ENCODE measurements around the gene MS4A7.

Gene MS4A7

DNA sequence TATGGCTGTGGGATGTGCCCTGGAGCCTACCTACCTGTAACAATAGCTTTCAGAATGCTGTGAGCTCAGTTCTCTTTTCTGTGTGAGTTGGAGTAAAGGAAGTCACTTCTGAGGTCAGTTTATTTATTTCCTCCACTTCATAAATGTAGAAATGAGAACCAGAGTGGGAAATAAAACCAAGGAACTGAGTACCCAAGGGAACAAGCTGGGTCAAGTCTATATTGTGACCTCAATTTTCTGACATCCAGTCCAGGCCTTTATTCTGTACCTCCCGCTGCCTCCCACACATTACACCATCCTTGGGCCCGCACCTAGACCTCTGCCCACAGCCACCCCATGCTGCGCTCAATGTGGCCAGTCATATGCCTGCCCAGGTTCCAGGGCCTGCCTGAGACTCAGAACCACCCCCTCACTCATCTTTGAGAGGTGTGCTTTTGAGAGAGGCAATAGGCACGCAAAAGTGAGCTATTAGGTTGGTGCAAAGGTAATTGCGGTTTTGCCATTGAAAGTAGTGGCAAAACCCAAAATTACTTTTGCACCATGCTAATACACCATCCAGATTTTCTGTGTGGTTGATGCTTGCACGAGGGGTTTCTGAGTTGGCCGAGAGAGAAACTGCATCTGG lies 41.5 kb upstream of the MS4A7 start:
- H3K79me2 ChIP-seq (ENCODE audit: insufficient read depth, low read length) = no peaks in the 10 kb centered on the region
- H3K9me3 ChIP-seq (ENCODE audit: low read length) = no peaks in the 10 kb centered on the region
- no peaks in the 10 kb centered on the region for H3K9me2 ChIP-seq (ENCODE audit: low read depth, low read length)
- no peaks in the 10 kb centered on the region for H4K20me1 ChIP-seq (ENCODE audit: insufficient read depth, low read length)
- H2AFZ ChIP-seq (ENCODE audit: low read length) = no peak overlapping the region
- no peak overlapping the region for H3K4me3 ChIP-seq (ENCODE audit: low read depth, low read length, poor library complexity, severe bottlenecking)
- H3K9ac ChIP-seq (ENCODE audit: low read length) = no peak overlapping the region
- H3K36me3 ChIP-seq (ENCODE audit: insufficient read depth, low read length) = no peaks in the 10 kb centered on the region
- no peaks in the 10 kb centered on the region for H3K27me3 ChIP-seq (ENCODE audit: insufficient read depth, low read length)
- no peaks in the 10 kb centered on the region for H3K4me1 ChIP-seq (ENCODE audit: insufficient read depth, low read length, severe bottlenecking)
- H3K4me2 ChIP-seq (ENCODE audit: low read length) = no peak overlapping the region
- H3K27ac ChIP-seq (ENCODE audit: low read depth, low read length, poor library complexity, severe bottlenecking) = no peak overlapping the region
- H3F3A ChIP-seq (ENCODE audit: insufficient read depth, low read length) = no peaks in the 10 kb centered on the region
- TF ChIP-seq EZH2 (IDR thresholded peaks at IDR 0.05; ENCODE audit: borderline replicate concordance, low read length) (no peak), CTCF (IDR thresholded peaks at IDR 0.05; ENCODE audit: low read length) (no peak)

DNA sequence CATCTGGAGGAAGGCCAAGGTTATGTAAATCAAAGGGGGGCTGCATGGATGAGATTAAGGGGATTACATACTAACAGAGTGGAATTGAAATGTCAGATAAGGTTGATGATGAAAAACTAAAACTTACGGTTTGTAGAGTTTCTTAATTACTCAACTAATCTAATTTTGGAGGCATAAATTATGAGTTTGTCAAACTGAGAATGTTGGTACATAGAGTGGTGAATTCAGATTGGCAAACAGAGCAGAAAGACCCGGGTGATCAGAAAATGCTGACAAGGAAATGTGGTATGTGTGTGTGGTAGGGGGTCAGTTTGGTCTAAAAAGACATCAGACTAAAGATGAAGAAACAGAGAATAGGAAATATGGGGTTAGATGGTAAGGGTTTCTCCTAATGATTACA lies 40.3 kb upstream of the MS4A7 start:
- Histone ChIP-seq H3K27me3 (ENCODE audit: insufficient read depth, low read length) (no peaks in the 10 kb centered on the region), H3K36me3 (ENCODE audit: insufficient read depth, low read length) (no peaks in the 10 kb centered on the region), H3K4me2 (ENCODE audit: low read length) (no peak overlapping the region), H3K9me2 (ENCODE audit: low read depth, low read length) (no peaks in the 10 kb centered on the region), H3K4me3 (ENCODE audit: low read depth, low read length, poor library complexity, severe bottlenecking) (no peak overlapping the region), H2AFZ (ENCODE audit: low read length) (no peak overlapping the region), H3K4me1 (ENCODE audit: insufficient read depth, low read length, severe bottlenecking) (no peaks in the 10 kb centered on the region), H3K27ac (ENCODE audit: low read depth, low read length, poor library complexity, severe bottlenecking) (no peak overlapping the region), H4K20me1 (ENCODE audit: insufficient read depth, low read length) (no peaks in the 10 kb centered on the region), H3K9me3 (ENCODE audit: low read length) (no peaks in the 10 kb centered on the region), H3K9ac (ENCODE audit: low read length) (no peak overlapping the region), H3K79me2 (ENCODE audit: insufficient read depth, low read length) (no peaks in the 10 kb centered on the region), H3F3A (ENCODE audit: insufficient read depth, low read length) (no peaks in the 10 kb centered on the region)
- TF ChIP-seq EZH2 (IDR thresholded peaks at IDR 0.05; ENCODE audit: borderline replicate concordance, low read length) = no peak
- no peak for TF ChIP-seq CTCF (IDR thresholded peaks at IDR 0.05; ENCODE audit: low read length)

DNA sequence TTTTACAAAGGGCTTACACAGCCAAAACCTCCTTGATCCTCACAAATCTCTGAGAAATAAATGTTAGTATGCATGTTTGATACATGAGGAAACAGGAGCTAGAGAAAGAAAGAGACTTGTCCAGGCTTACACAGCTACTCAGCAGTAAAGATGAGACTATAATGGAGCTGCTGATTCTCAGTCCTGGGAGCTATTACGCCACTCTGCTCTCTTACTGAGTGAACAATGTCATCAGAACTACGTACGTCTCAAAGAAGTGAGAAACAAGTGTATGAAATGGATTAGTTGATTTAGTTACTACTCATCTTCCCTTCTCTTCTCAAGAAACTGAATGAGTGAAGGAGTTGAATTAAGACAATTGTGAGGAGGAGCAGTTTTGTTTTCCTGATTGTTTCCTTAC lies 39.0 kb upstream of the MS4A7 start:
- H3K9ac ChIP-seq (ENCODE audit: low read length) = no peak overlapping the region
- H3F3A ChIP-seq (ENCODE audit: insufficient read depth, low read length) = no peaks in the 10 kb centered on the region
- no peak overlapping the region for H2AFZ ChIP-seq (ENCODE audit: low read length)
- H3K4me1 ChIP-seq (ENCODE audit: insufficient read depth, low read length, severe bottlenecking) = no peaks in the 10 kb centered on the region
- H3K79me2 ChIP-seq (ENCODE audit: insufficient read depth, low read length) = no peaks in the 10 kb centered on the region
- H3K27me3 ChIP-seq (ENCODE audit: insufficient read depth, low read length) = no peaks in the 10 kb centered on the region
- no peak overlapping the region for H3K4me2 ChIP-seq (ENCODE audit: low read length)
- TF ChIP-seq EZH2 (IDR thresholded peaks at IDR 0.05; ENCODE audit: borderline replicate concordance, low read length) = no peak
- no peaks in the 10 kb centered on the region for H3K9me2 ChIP-seq (ENCODE audit: low read depth, low read length)
- H3K36me3 ChIP-seq (ENCODE audit: insufficient read depth, low read length) = no peaks in the 10 kb centered on the region
- no peaks in the 10 kb centered on the region for H4K20me1 ChIP-seq (ENCODE audit: insufficient read depth, low read length)
- H3K9me3 ChIP-seq (ENCODE audit: low read length) = no peaks in the 10 kb centered on the region
- H3K27ac ChIP-seq (ENCODE audit: low read depth, low read length, poor library complexity, severe bottlenecking) = no peak overlapping the region
- H3K4me3 ChIP-seq (ENCODE audit: low read depth, low read length, poor library complexity, severe bottlenecking) = no peak overlapping the region

GRCh38 chr11:60343094-60343704 lies 35.1 kb upstream of the MS4A7 start:
- Histone ChIP-seq H3K4me1 (ENCODE audit: insufficient read depth, low read length, severe bottlenecking) (no peaks in the 10 kb centered on the region), H3K4me3 (ENCODE audit: low read depth, low read length, poor library complexity, severe bottlenecking) (no peak overlapping the region), H3K9me2 (ENCODE audit: low read depth, low read length) (no peaks in the 10 kb centered on the region), H3K79me2 (ENCODE audit: insufficient read depth, low read length) (no peaks in the 10 kb centered on the region), H3K27me3 (ENCODE audit: insufficient read depth, low read length) (no peaks in the 10 kb centered on the region), H3K27ac (ENCODE audit: low read depth, low read length, poor library complexity, severe bottlenecking) (no peak overlapping the region), H3K4me2 (ENCODE audit: low read length) (no peak overlapping the region), H3K9me3 (ENCODE audit: low read length) (no peaks in the 10 kb centered on the region), H4K20me1 (ENCODE audit: insufficient read depth, low read length) (no peaks in the 10 kb centered on the region), H3K36me3 (ENCODE audit: insufficient read depth, low read length) (no peaks in the 10 kb centered on the region), H3K9ac (ENCODE audit: low read length) (no peak overlapping the region), H3F3A (ENCODE audit: insufficient read depth, low read length) (no peaks in the 10 kb centered on the region), H2AFZ (ENCODE audit: low read length) (no peak overlapping the region)
- TF ChIP-seq EZH2 (IDR thresholded peaks at IDR 0.05; ENCODE audit: borderline replicate concordance, low read length) (no peak), CTCF (IDR thresholded peaks at IDR 0.05; ENCODE audit: low read length) (peak; percentile 72)

Data from OCI-LY1 (cell line).